ENCODE measurements around the gene ARMC3.

GRCh38 chr10:23063045-23063972 lies 135.5 kb downstream of the ARMC3 start:
- TF ChIP-seq CTCF (IDR thresholded peaks at IDR 0.05) (no peak), ERG (CRISPR knock-in tag; IDR thresholded peaks at IDR 0.05) (no peak), ZNF263 (CRISPR knock-in tag; IDR thresholded peaks at IDR 0.05; ENCODE audit: low read depth) (no peak)
